PC-9 (cell line): ENCODE measurements around the gene WBP1L. TPM values are rescaled to one million over a fixed set of nuclear protein-coding genes. Genes with fewer than 3 reads are reported as not detected.

Source experiments
- BruUV-seq: library from RNA; stranded (reverse); fragments of 400-500 nt; replicated peaks from 2 replicates; lab custom pipeline; 2021; lab: Mats Ljungman, UMichigan
- CTCF ChIA-PET: fragments of 300-600 bp; sonication (Branson Sonifier 250); formaldehyde crosslinking; loops from one replicate; lab custom pipeline; 2022; ENCODE audit warnings: antibody characterized with exemption; lab: Charles Lee
- POLR2A ChIA-PET: fragments of 300-600 bp; sonication (Branson Sonifier 250); formaldehyde crosslinking; loops from one replicate; lab custom pipeline; 2022; ENCODE audit warnings: antibody characterized with exemption; ENCODE audit not compliant: unreplicated experiment; lab: Charles Lee
- DNase-seq, 2 experiments: peaks; one replicate each; pipeline versions ENCODE4 v3.0.0 to v3.0.0-alpha.2; 2015 to 2022; ENCODE audit warnings: mixed read lengths in 1 of 2
- H2AFZ ChIP-seq: fragments of 200-600 bp; sonication (generic); 2 replicates; pipeline ENCODE4 v1.8.1; 2017; ENCODE audit warnings: antibody characterized with exemption
- H3F3A ChIP-seq: fragments of 200-600 bp; sonication (generic); 2 replicates; pipeline ENCODE4 v1.8.1; 2017; ENCODE audit warnings: antibody characterized with exemption, mild to moderate bottlenecking, low read depth; ENCODE audit not compliant: insufficient read depth
- H3K27ac ChIP-seq: fragments of 200-600 bp; sonication (generic); 2 replicates; pipeline ENCODE4 v1.6.1; 2016; ENCODE audit warnings: mixed run types
- H3K27me3 ChIP-seq: fragments of 200-600 bp; sonication (generic); 2 replicates; pipeline ENCODE4 v1.6.1; 2016; ENCODE audit warnings: low read depth, mixed run types; ENCODE audit not compliant: insufficient read depth
- H3K36me3 ChIP-seq: fragments of 200-600 bp; sonication (generic); 2 replicates; pipeline ENCODE4 v1.6.1; 2016; ENCODE audit warnings: low read depth, mixed run types
- H3K4me1 ChIP-seq: fragments of 200-600 bp; sonication (generic); replicated peaks from 2 replicates; pipeline ENCODE4 v1.6.1; 2016; ENCODE audit warnings: mixed run types; ENCODE audit not compliant: insufficient read depth
- H3K4me2 ChIP-seq: fragments of 200-600 bp; sonication (generic); 2 replicates; pipeline ENCODE4 v1.6.1; 2017; ENCODE audit warnings: mixed run types
- H3K4me3 ChIP-seq: fragments of 200-600 bp; sonication (generic); 2 replicates; pipeline ENCODE4 v1.6.1; 2016; ENCODE audit warnings: mixed run types
- H3K79me2 ChIP-seq: fragments of 200-600 bp; sonication (generic); 2 replicates; pipeline ENCODE4 v1.6.1; 2017; ENCODE audit warnings: low read depth, mixed run types
- H3K9me2 ChIP-seq: fragments of 200-600 bp; sonication (generic); 2 replicates; pipeline ENCODE4 v1.8.1; 2017; ENCODE audit warnings: mild to moderate bottlenecking; ENCODE audit not compliant: insufficient read depth
- H3K9me3 ChIP-seq: fragments of 200-600 bp; sonication (generic); 2 replicates; pipeline ENCODE4 v1.8.1; 2016; ENCODE audit warnings: low read depth; ENCODE audit not compliant: insufficient read depth
- H4K20me1 ChIP-seq: fragments of 200-600 bp; sonication (generic); 2 replicates; pipeline ENCODE4 v1.8.1; 2017; ENCODE audit not compliant: insufficient read depth
- CTCF ChIP-seq: fragments of 200-600 bp; sonication (generic); conservative IDR thresholded peaks from 2 replicates; pipeline ENCODE4 v1.6.1; 2017; ENCODE audit warnings: mixed run types, antibody characterized with exemption, mild to moderate bottlenecking, moderate library complexity
- EZH2 ChIP-seq: fragments of 200-600 bp; sonication (generic); IDR thresholded peaks from 2 replicates; pipeline ENCODE4 v1.8.0; 2017; ENCODE audit warnings: antibody characterized with exemption, low read depth
- intact Hi-C: fragments of 100-400 bp; cut with micrococcal nuclease; formaldehyde crosslinking; loops from one replicate; pipeline ENCODE4 v1.10.0; 2022; ENCODE audit not compliant: unreplicated experiment
- total RNA-seq: library from RNA; stranded (reverse); gene quantifications from 2 replicates; pipeline ENCODE4 v1.2.3, GENCODE V29; 2021

WBP1L gene
- total RNA-seq, 1 experiment from 2014 or later = 19.7 TPM

GRCh38 chr10:102773320-102773719, 29.6 kb downstream of the WBP1L start:
- H3K27ac ChIP-seq = no peak overlapping the region

GRCh38 chr10:102773986-102774385, 30.2 kb downstream of the WBP1L start:
- Histone ChIP-seq H3K27me3 (no peaks in the 10 kb centered on the region), H3K9me2 (no peaks in the 10 kb centered on the region), H3F3A (no peaks in the 10 kb centered on the region), H4K20me1 (no peaks in the 10 kb centered on the region), H3K4me3 (no peak overlapping the region), H3K4me1 (no peaks in the 10 kb centered on the region), H3K36me3 (no peaks in the 10 kb centered on the region), H3K27ac (no peak overlapping the region), H2AFZ (no peak overlapping the region), H3K79me2 (no peaks in the 10 kb centered on the region), H3K9me3 (no peaks in the 10 kb centered on the region), H3K4me2 (no peak overlapping the region)
- no peak for DNase-seq
- TF ChIP-seq EZH2 (no peak), CTCF (no peak)
- POLR2A ChIA-PET = no interaction called here
- intact Hi-C loops = no loop called here
- CTCF ChIA-PET = no interaction called here
- no TSS peak for BruUV-seq

More at GRCh38 chr10:102773320-102773719, 29.6 kb downstream of the WBP1L start:
- H3K4me1 ChIP-seq = no peaks in the 10 kb centered on the region
- intact Hi-C loops = no loop called here
- H3F3A ChIP-seq = no peaks in the 10 kb centered on the region
- H3K4me3 ChIP-seq = no peak overlapping the region
- no peaks in the 10 kb centered on the region for H3K9me3 ChIP-seq
- no peaks in the 10 kb centered on the region for H3K9me2 ChIP-seq
- H4K20me1 ChIP-seq = no peaks in the 10 kb centered on the region
- no peaks in the 10 kb centered on the region for H3K79me2 ChIP-seq
- POLR2A ChIA-PET = no interaction called here
- CTCF ChIA-PET = no interaction called here
- no peak for TF ChIP-seq CTCF
- no peak for TF ChIP-seq EZH2
- H3K4me2 ChIP-seq = no peak overlapping the region
- no peak for DNase-seq
- BruUV-seq = no TSS peak
- no peak overlapping the region for H2AFZ ChIP-seq
- no peaks in the 10 kb centered on the region for H3K36me3 ChIP-seq
- H3K27me3 ChIP-seq = no peaks in the 10 kb centered on the region

GRCh38 chr10:102775201-102775934, 31.6 kb downstream of the WBP1L start:
- Histone ChIP-seq H3K27ac (no peak overlapping the region), H3K9me2 (no peaks in the 10 kb centered on the region), H2AFZ (no peak overlapping the region), H3K4me1 (peaks cover 13% of the 10 kb centered on the region), H3F3A (no peaks in the 10 kb centered on the region; the same call in 1 of the 2 replicates), H3K27me3 (no peaks in the 10 kb centered on the region), H3K79me2 (no peaks in the 10 kb centered on the region), H3K4me2 (no peak overlapping the region), H3K36me3 (no peaks in the 10 kb centered on the region), H3K9me3 (no peaks in the 10 kb centered on the region), H3K4me3 (no peak overlapping the region), H4K20me1 (no peaks in the 10 kb centered on the region)
- POLR2A ChIA-PET = no interaction called here
- BruUV-seq = no TSS peak
- CTCF ChIA-PET = no interaction called here
- no peak for DNase-seq
- intact Hi-C loops = no loop called here
- TF ChIP-seq EZH2 (no peak), CTCF (no peak)
